H1 (cell line): ENCODE results near the gene RIPOR3. TPM values are rescaled to one million over a fixed set of nuclear protein-coding genes. Genes with fewer than 3 reads are reported as not detected.

Experiments
- CBX5 ChIP-seq: fragments of 300-800, 300-1000 bp; sonication (generic); IDR thresholded peaks from 2 replicates; pipeline ENCODE4 v1.7.1; 2016; ENCODE audit warnings: antibody characterized with exemption, low read length, low read depth
- CBX8 ChIP-seq: fragments of 300-800, 300-1000 bp; sonication (generic); IDR thresholded peaks from 2 replicates; pipeline ENCODE4 v1.7.1; 2016; ENCODE audit warnings: low read depth, low read length, borderline replicate concordance
- CTBP2 ChIP-seq: IDR thresholded peaks from 2 replicates; pipeline ENCODE4 v1.7.0; 2011; ENCODE audit warnings: borderline replicate concordance, mild to moderate bottlenecking, moderate library complexity, mixed read lengths, low read length; ENCODE audit not compliant: insufficient read depth, insufficient read length
- FOSL1 ChIP-seq: IDR thresholded peaks from 2 replicates; pipeline ENCODE4 v1.6.1; 2011; ENCODE audit warnings: mild to moderate bottlenecking, low read depth, low read length, moderate library complexity; ENCODE audit not compliant: insufficient read depth
- GTF2F1 ChIP-seq: IDR thresholded peaks from 2 replicates; pipeline ENCODE4 v1.6.1; 2012; ENCODE audit warnings: low read depth, low read length, improper control_type of control experiment, borderline replicate concordance
- MAFK ChIP-seq: IDR thresholded peaks from 2 replicates; pipeline ENCODE4 v1.6.1; 2012; ENCODE audit warnings: low read depth, mild to moderate bottlenecking, improper control_type of control experiment, low read length
- RXRA ChIP-seq: IDR thresholded peaks from 2 replicates; pipeline ENCODE4 v1.6.1; 2011; ENCODE audit warnings: low read depth, mild to moderate bottlenecking, low read length, moderate library complexity; ENCODE audit not compliant: insufficient read depth
- SIN3A ChIP-seq, 2 experiments: IDR thresholded peaks in 1 of 2; conservative IDR thresholded peaks in 1 of 2; 2 replicates each; pipeline ENCODE4 v1.6.1; 2011 to 2012; ENCODE audit warnings: low read length in 2 of 2, improper control_type of control experiment in 1 of 2, low read depth in 1 of 2, mild to moderate bottlenecking in 1 of 2
- TAF7 ChIP-seq: optimal IDR thresholded peaks from 2 replicates; pipeline ENCODE3; 2011; ENCODE audit warnings: low read depth, mild to moderate bottlenecking, inconsistent platforms, low read length, moderate library complexity, borderline replicate concordance
- polyA plus RNA-seq, 7 experiments: library from polyadenylated mRNA; depleted of rRNA in 3 of 7; stranded (reverse) in 5 of 7; unstranded in 2 of 7; fragments of >200 nt in 5 of 7; fragments of 200-250 nt in 2 of 7; gene quantifications; 1 replicate in 5 of 7; 2 replicates in 1 of 7; 4 replicates in 1 of 7; pipeline versions ENCODE4 v1.2.1 to v1.2.3, GENCODE V29; 2011 to 2013; ENCODE audit warnings: missing spikeins in 2 of 7, mixed read lengths in 2 of 7
- total RNA-seq: library from RNA; stranded (reverse); fragmentation: NEBNext Ultra II Directional; extraction: Animal tissue kit (Norgen Biotek cat#: 25700); gene quantifications from 2 replicates; pipeline ENCODE4 v1.2.1, GENCODE V29; 2021
- TF ChIP-seq, protein P1 (sequence below): fragments of 300-600 bp; sonication (generic); IDR thresholded peaks from 2 replicates; pipeline ENCODE4 v1.7.1; 2012; ENCODE audit warnings: low read length, moderate library complexity, mild to moderate bottlenecking, inconsistent platforms; ENCODE audit not compliant: insufficient replicate concordance

RIPOR3 gene
- total and polyA plus RNA-seq, 2 of the 8 experiments (the other 6 are each of a cell fraction or from before 2014, with no cell fraction given) = 3.6 to 4.5 TPM

GRCh38 chr20:50625986-50626677 is 65.2 kb downstream of the RIPOR3 start (continued):
- TF ChIP-seq, protein P1, sequence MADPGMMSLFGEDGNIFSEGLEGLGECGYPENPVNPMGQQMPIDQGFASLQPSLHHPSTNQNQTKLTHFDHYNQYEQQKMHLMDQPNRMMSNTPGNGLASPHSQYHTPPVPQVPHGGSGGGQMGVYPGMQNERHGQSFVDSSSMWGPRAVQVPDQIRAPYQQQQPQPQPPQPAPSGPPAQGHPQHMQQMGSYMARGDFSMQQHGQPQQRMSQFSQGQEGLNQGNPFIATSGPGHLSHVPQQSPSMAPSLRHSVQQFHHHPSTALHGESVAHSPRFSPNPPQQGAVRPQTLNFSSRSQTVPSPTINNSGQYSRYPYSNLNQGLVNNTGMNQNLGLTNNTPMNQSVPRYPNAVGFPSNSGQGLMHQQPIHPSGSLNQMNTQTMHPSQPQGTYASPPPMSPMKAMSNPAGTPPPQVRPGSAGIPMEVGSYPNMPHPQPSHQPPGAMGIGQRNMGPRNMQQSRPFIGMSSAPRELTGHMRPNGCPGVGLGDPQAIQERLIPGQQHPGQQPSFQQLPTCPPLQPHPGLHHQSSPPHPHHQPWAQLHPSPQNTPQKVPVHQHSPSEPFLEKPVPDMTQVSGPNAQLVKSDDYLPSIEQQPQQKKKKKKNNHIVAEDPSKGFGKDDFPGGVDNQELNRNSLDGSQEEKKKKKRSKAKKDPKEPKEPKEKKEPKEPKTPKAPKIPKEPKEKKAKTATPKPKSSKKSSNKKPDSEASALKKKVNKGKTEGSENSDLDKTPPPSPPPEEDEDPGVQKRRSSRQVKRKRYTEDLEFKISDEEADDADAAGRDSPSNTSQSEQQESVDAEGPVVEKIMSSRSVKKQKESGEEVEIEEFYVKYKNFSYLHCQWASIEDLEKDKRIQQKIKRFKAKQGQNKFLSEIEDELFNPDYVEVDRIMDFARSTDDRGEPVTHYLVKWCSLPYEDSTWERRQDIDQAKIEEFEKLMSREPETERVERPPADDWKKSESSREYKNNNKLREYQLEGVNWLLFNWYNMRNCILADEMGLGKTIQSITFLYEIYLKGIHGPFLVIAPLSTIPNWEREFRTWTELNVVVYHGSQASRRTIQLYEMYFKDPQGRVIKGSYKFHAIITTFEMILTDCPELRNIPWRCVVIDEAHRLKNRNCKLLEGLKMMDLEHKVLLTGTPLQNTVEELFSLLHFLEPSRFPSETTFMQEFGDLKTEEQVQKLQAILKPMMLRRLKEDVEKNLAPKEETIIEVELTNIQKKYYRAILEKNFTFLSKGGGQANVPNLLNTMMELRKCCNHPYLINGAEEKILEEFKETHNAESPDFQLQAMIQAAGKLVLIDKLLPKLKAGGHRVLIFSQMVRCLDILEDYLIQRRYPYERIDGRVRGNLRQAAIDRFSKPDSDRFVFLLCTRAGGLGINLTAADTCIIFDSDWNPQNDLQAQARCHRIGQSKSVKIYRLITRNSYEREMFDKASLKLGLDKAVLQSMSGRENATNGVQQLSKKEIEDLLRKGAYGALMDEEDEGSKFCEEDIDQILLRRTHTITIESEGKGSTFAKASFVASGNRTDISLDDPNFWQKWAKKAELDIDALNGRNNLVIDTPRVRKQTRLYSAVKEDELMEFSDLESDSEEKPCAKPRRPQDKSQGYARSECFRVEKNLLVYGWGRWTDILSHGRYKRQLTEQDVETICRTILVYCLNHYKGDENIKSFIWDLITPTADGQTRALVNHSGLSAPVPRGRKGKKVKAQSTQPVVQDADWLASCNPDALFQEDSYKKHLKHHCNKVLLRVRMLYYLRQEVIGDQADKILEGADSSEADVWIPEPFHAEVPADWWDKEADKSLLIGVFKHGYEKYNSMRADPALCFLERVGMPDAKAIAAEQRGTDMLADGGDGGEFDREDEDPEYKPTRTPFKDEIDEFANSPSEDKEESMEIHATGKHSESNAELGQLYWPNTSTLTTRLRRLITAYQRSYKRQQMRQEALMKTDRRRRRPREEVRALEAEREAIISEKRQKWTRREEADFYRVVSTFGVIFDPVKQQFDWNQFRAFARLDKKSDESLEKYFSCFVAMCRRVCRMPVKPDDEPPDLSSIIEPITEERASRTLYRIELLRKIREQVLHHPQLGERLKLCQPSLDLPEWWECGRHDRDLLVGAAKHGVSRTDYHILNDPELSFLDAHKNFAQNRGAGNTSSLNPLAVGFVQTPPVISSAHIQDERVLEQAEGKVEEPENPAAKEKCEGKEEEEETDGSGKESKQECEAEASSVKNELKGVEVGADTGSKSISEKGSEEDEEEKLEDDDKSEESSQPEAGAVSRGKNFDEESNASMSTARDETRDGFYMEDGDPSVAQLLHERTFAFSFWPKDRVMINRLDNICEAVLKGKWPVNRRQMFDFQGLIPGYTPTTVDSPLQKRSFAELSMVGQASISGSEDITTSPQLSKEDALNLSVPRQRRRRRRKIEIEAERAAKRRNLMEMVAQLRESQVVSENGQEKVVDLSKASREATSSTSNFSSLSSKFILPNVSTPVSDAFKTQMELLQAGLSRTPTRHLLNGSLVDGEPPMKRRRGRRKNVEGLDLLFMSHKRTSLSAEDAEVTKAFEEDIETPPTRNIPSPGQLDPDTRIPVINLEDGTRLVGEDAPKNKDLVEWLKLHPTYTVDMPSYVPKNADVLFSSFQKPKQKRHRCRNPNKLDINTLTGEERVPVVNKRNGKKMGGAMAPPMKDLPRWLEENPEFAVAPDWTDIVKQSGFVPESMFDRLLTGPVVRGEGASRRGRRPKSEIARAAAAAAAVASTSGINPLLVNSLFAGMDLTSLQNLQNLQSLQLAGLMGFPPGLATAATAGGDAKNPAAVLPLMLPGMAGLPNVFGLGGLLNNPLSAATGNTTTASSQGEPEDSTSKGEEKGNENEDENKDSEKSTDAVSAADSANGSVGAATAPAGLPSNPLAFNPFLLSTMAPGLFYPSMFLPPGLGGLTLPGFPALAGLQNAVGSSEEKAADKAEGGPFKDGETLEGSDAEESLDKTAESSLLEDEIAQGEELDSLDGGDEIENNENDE = no peak
- TF ChIP-seq CBX8 (no peak), CTBP2 (no peak), RXRA (no peak), MAFK (no peak), TAF7 (no peak), GTF2F1 (no peak), FOSL1 (no peak), SIN3A (conservative IDR thresholded peaks at IDR 0.05 in 1 of 2, IDR thresholded peaks at IDR 0.05 in 1 of 2; ENCODE audit: low read depth in 1 of 2, low read length in 2 of 2) (peak in 1 of 2 experiments; percentile 69; a peak in 2 of 4 replicates), CBX5 (no peak)
